HG03342 (cell line): ENCODE data around the gene CFAP77.

ENCODE experiments used
- ATAC-seq: cut with Tn5 transposase; IDR thresholded peaks from one replicate; pipeline ENCODE4 v1.9.1; 2021; ENCODE audit warnings: mild to moderate bottlenecking, moderate library complexity; ENCODE audit not compliant: unreplicated experiment

The CFAP77 gene

DNA sequence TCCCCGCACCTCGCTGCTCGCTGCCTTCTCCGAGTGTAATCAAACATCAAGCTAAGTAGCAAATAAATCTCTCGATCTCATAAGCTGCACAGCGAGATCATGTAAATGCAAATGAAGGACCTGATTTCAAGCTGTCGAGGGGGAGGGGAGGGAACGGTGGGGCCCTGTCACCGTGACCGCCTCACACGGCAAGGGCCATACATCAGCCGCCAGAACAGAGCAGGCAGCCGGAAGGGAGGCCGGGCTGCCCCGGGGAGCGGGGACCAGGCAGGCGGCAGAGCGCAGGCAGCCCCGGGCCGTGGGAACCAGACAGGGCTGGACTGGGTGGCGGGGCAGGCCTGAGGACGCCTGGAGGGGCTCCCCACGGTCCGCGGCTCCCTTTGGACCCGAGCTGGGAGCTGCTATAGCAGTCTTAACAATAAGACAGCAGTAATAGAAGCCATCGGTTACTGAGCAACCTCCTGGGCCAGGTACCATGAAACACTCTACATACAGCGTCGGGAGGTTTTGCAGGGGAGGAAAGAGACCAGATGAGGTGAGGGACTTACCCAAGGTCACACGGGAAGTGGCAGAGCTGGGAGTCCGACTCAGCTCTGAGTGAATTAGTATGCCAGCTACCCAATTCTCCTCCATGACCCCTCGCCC lies 76.8 kb downstream of the CFAP77 start:
- no peak for ATAC-seq

DNA sequence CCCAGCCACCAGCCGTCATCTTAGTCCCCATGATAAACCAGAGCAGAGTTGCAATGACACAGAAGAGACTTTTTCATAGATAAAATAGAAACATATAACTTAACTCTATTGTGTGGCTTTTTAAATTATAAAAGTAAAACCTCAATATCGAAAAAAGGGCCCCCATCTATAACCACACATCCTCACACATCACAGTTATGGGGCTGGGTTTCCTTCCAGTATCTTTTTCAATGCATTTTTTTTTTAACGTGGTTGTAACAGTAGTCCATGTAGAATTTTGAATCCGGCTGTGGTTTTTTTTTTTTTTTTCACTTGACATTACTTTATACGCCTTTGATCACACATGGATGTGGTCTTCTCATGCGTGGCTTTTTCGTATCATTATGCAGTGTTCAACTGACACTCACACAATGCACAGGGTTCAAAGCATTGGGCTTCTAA lies 77.4 kb downstream of the CFAP77 start:
- ATAC-seq, result no peak

DNA sequence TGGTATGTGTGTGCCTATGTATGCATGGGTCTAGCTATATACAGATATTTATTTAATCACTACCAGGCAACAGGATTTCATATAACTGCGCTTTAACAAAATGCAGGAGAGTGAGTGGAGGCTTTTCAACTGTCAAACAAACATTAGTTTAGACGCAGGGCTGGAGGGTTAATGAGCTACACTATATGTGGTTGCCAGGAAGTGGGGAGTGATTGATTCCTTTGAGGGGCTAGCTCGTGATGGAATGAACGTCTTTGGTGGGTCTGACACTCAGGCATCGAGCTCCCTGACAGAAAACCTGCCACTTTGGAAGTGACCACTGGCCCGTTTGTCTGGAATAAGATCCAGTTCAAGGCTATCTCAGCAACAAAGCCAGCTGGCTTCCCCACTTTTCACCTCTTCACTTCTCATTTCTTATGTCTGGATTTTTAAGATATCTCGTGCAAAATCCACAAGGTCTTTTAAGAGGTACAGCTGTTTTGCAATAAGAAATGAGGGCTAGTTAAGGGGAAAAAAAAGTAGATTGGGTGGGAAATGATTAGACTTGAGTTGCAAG lies 78.0 kb downstream of the CFAP77 start:
- no peak for ATAC-seq

DNA sequence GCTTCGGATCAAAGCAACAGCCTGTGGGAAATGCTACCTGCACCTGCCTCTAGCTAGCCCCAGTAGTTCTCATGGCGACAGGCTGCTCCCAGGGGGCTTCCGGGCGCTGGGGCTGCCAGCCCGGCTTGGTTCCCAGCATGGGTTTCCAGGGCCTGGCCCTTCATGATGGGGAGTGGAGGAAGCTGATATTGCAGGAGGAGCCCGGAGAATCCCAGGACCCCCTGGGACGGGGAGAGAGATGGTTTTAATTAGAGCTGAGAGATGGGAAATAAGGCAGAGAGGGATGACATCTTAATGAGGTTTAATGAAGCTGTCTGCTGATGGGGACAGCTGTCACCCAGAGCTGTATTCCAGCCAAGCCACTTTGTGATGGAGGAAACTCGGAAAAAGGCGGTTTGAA lies 78.6 kb downstream of the CFAP77 start:
- no peak for ATAC-seq

DNA sequence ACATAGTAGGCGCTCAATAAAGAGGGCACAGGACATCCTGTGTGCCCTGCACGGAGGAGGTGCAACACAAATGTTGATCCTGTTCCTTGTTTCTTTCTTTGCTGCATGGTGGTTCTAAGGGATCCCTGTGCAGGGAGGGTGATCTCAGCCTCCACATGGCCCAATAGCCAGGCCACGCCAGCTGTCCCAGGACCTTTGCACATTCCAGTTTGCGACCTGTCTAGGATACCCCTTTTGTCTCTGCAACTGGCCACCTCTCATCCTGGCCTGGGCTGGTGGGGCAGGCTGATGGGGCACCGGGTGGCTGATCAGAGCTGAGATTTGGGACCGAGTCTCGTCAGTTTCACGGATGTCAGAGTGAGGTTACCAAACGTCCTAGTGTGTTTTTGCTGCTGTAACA lies 79.5 kb downstream of the CFAP77 start:
- ATAC-seq, result no peak

DNA sequence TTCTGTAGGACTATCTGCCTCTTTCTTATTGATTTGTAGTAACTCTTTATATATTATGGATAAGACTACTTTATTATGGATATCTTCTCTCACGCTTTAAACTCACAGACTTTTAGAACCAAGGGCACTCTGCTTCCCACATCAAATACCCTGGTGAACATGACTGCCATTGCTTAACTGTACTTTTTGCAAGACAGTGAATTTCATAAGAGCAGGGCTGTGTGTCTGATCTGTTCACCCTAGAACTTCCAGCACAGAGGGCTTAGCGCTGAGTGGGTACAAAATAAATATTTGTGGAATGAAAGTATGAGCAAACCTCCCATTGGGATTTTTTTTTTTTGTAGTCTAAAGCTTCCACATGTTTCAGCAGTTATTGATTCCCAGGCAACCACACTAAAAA lies 84.8 kb downstream of the CFAP77 start:
- no peak for ATAC-seq

DNA sequence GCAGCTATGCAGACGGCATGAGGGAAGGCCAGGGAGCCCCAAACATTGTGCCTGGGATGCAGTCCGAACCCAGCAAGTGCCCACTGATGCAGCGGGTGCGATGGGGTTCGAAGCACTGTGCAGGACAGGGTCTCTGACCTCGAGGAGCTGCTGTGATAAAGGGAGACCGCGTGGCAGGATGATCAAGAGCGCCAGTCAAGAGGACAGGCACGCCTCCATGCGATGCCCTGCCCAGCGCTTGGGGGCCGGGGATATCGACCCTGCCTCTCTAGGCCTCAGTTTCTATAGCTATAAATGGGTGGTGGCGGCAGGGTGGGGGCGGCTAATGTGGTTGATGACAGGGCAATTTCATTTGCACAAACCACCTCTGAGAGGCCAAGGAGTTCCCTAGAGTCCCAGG lies 87.7 kb downstream of the CFAP77 start:
- ATAC-seq, result no peak

DNA sequence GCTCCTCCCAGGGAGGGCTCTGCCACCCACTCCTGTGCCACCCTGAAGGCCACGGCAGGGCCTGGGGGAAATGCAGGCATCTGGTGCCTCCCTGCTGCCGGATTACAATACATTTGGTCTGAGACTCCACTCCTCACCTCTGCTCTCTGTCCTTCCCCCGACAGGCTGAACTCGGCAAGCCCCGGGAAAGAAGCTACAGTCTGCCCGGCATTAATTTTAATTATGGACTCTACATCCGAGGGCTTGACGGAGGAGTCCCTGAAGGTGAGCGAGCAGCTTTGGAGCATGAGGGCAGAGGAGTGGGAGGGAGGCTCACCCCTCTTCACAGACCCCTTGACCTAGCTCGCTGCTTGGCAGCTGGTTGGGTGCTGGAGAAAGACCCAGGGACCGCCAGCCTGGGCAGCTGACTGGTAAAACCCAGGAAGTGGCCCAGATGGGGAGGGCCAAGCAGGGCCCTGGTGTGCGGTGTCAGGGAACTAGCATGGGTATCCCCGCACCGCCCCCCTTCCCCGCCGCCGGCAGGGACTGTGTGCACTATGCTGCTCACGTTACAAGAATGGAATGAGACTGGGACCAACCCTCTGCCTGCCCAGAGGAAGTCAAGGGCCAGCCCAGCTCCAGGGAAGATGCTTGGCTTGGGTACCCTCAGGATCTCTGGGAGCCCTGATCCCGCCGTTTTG lies 88.7 kb downstream of the CFAP77 start:
- no peak for ATAC-seq

DNA sequence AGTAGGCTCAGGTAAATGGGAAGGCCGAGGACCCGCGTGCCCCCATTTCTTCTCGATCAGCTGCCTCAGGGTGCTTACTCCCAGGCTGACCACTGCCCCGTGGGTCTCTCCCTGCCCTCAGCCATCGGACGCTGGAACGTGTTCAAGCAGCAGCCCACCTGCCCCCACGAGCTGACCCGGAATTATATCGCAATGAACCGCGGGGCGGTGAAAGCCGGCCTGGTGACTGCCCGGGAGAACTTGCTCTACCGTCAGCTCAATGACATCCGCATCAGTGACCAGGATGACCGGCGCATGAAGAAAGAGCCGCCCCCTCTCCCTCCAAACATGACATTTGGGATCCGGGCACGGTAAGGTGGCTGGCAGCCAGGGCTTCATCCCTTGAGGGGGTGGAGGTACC lies 89.2 kb downstream of the CFAP77 start:
- ATAC-seq, result no peak

DNA sequence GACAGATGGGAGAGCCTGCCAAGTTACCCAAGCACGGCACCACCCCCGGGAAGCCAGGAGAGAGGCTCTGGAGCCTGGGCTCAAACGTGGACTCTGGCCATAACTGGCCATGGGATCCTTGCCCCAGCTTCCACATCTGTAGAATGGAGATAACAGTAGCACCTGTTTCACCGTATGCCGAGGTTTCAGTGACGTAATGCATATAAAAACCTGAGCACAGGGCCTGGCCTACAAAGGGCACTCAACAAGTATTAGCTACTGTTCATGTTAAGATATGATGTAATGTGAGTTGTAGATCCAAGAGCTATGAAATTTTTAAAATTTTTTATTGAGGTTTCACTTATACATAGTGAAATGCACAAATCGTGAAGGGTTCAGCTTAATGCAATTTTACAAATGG lies 90.2 kb downstream of the CFAP77 start:
- no peak for ATAC-seq

DNA sequence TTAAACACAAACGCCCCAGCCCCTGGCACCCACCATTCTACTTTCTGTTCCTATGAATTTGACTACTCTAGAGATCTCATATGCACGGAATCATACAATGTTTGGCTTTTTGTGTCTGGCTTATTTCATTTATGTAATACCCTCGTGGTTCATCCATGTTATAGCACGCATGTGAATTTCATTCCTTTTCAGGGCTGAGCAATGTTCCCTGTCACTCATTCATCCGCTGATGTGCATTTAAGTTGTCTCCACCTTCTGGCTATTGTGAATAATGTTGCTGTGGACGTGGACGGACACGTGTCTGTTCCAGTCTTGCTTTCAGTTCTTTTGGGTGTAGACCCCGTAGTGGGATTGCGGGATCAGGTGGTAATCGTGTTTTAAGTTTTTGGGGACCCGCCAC lies 92.5 kb downstream of the CFAP77 start:
- ATAC-seq, result no peak

DNA sequence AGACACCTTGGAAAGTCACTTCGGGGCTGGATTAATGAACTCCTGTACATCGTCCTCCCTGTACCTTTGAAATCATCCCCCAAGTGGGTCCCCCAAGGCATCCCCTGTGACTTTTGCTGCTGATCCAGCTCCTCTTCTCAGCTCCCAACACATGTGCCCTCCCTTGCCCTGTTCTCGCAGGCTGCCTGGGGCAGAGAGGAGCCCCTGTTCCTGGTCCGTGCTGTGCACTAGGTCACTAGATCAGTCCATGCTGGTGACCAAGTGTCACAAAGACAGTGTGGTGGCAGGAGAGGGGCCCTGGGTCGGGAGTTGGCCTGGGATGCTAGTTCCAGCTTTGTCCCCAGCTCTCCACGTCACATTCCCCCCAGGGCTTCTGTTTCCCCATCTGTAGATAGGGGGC lies 93.1 kb downstream of the CFAP77 start:
- ATAC-seq, result no peak

DNA sequence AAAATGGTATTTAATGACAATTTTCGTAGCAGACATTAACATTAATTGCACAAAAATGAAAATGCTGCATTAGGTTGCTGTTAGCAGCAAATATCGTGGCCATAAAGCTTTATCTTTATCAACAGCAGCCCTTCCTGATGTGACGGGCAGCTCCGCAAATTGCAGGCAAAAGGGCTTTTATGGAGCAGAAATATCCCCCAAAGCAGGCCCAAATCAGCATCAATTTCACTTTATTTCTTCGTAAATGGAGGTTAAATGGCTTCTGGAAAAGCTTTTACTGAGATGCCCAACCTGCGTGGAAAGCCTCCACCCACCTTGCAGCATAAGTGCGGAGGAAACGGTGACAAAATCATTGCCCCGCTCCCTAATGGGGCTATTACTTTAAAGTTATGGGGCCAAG lies 94.5 kb downstream of the CFAP77 start:
- no peak for ATAC-seq

DNA sequence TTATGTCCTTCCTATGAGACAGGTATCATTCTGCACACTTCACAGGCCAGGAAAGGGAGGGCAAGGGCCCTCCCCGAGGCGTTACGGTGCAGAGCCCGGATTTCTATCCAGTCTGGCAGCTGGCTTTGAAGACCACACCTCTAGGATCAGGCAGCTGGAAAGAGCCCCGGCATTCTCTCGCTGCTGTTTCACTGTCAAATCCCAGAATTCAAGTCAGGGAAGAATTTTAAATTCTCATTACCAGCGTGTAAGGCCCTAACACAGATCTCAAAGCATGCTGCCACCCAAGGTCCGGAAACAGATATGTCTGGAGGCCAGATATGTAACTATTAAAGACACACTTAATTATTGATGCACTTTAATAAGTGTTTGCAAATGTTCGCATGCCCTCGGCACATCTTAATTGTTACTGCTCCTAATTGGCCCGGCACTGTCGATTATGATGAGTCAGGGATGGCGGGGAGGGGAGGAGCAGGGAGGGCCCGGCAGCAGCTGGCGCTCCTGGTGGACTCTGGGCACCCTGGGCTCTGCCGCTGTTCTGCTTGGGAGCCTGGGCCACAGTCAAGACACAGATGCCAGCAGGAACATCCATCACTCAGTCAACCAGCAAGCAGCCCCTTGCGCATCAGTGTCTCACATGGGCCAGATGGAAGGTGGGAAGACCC lies 96.1 kb downstream of the CFAP77 start:
- ATAC-seq, result no peak

DNA sequence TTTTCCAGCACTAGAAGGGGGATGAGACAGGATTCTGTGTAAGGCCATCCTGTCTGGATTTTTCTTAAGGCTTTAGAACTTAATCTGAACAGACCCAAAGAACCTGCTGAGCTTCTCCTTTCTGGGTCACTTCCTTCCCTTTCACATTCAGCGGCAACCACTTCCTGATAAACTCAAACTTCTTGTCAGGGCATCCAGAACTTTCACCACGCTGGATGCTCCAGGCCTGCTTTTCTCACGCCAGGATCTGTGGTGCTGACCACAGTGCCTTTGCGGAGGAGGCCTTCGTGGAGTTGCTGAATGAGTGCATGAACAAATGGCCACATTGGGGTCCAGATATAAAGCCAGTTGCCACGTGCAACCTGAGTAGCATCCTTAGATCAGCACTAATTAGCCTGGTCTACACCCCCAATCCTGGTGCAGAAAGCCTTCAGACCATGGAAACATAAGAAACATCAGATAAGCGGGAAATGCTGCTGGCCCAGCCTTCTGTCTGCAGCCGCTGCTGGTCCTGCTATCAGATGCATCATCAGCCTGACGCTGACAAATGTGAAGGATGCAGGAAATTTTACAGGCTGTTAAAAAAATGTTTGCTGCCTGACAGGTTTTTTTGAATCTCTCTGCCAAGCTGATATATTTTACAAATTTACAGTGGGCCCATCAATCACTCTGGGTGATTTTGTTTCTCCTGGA lies 97.1 kb downstream of the CFAP77 start:
- ATAC-seq, result no peak

DNA sequence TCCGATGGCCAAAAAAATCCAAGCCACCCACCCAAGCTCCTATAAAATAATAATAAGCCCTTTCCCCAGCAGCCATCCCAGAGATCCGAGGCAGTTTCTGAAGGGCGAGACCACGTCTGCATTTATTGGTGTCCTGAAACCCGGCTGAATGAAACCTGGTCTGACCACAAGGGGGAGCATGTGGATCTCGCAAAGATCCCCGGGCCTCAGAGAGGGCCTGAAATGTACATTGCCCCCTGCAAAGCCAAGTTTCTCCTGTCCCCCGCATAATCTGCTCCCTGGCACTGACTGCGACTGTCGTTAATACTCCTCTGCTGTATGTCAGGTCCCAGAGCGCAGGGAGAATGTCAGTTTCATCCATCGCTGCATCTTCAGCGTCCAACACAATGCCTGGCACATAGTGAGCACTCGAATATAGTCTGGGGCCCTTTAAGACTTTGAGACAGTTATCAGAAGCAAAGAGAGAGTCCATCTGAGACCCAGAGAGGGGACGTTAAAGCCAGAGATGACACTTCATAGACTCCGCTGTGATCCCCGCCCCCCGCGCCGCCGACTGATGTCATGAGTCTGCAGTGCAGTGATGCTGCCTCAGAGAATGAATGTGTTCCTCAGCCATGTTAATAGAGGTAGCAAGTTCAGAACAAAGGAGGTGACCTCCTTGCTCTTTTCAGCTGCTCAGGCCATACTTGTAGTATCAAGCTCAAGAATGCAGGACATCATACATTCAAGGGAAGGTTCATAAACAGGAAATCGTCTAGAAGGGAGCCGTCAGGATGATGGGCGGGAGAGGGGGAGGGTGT lies 97.9 kb downstream of the CFAP77 start:
- no peak for ATAC-seq

DNA sequence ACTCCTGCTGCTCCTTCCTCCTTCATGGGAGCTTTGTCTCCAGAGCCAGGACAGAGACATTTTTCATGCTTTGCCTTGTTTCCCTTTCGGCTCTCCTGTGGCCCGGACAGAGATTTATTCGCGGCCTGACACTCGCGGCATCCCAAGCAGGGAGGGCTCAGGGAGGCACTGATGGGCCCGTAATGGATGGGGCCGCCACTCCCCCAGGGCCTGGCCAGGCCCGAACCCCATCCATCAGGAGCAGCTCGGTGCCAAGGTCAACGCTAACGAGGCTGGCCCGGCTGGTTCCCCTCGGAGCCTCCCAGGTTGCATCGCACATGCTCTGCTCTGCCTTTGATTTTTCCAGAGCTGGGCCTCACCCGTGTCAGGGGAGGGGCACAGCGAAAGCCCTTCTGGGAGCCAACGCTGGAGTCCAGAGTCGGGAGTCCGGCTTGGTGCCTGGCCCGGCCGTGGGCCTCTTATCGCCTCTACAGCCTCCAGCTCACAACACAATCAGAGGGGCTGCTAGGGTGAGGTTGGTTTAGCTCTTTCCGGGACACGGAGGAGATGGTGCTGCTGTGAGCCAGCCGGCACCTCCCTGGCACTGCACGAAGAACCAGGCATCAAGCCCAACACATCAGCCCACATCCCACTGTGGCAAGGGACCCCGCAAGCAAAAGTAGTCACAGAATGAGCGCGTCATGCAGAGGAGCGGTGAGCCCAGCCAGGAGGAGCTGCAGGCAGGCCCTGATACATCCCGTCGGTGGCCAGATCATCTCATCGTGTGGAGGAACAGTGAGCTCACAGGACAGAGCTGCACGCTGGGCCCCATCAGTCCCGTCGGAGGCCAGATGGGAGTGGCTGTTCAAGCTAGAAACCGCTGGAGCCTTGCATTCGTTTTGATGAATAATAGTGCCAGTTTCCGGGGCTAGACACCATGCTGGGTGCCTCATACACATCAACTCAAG lies 100.2 kb downstream of the CFAP77 start:
- ATAC-seq, result no peak

DNA sequence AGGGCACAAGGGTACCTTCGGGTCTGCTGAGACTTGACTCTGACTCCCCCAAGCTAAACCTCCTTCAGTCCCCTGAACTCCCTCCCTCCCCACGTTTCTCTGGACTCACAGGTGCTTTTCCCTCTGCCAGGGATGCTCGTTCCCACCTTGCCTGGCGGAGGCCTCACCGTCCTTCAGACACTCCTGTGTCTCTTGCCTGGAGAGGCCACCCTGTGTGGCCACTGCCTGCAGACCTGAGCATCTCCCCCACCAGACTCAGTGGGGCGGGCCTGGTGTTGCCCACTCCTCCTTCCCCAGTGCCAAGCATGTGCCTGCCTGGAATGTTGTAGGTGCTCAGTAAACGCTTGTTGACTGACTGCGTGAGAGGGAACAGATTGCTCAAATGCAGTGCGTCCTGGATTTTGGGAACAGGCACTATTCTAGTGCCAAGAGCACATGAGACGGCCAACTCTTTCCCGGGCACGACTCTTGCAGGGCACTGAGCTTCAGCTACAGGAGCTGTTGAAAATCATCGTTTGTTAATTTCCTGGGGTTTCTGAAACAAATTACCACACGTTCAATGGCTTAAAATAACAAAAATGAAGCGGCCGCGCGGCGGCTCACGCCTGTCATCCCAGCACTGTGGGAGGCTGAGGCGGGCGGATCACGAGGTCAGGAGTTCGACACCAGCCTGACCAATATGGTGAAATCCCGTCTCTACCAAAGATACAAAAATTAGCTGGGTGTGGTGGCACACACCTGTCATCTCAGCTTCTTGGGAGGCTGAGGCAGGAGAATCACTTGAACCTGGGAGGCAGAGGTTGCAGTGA lies 101.4 kb downstream of the CFAP77 start:
- ATAC-seq, result no peak

DNA sequence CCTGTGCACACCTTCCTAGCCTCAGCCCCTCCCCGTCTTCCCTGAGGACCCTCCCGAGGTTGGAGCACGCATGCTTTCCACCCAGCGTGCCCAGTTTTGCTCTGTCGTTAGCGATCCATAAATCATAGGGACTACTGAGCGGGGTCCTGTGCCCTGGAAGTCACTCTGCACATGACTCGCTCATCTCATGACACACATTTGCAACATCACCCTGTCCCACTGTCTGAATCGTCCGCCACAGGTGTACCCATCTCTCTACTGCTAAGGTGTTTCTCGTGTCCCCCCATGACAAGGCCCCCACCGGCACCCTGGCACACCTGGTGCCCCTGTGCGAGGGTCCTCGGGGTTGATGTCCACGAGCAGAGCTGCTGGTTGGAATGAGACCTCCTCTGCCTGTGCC lies 103.4 kb downstream of the CFAP77 start:
- no peak for ATAC-seq
